Skeletal muscle cell (primary cell): Measurements from ENCODE around the gene UFSP1.
"Not testable (repeated sequence)": the region's sequence is repeated elsewhere in the genome, so short reads cannot be mapped to it uniquely, and the experiment has no call there.

ENCODE experiments used
- DNase-seq: peaks from one replicate; pipeline ENCODE4 v3.0.0-alpha.2; 2010; ENCODE audit warnings: low read depth
- H3K4me3 ChIP-seq: 2 replicates; pipeline ENCODE4 v1.5.1; 2011; ENCODE audit warnings: low read depth, mild to moderate bottlenecking, control low read depth, low read length, moderate library complexity

UFSP1 gene

DNA sequence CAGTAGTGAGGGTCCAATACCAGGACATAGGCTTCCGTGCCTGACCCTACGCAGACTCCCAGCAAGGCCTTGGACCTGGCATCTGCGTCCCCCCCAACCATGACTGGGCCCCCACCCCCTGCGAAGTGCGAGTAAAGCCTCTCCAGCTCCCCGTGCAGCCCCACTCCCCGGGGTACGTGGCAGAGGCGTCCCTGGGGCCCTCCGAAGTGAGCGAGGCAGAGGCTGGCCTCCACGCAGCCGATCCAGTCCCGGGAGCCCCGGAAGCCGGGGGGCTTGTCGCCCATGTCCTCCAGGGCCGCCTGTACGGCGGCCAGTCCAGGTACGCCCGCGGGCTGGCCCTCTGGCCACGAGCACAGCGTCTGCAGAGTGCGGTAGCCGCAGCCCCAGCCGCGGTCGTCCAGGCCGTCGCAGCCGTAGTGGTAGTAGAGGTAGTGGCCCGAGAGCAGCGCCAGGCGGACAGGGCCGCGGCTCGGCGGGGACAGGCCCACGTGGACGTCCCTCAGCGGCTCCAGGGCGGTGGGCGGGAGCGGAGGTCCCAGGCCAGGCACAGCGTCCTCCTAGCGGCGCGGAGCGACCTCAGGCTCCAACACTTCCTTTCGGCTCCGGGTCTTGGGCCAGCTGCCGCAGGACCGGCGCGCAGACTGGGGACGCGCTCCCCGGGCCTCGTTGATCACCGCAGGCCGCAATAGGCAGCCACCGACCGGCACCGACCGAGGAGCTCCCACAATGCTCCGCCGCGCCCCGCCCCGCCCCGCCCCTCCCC is at the start of gene UFSP1:
TSS of gene UFSP1 (minus strand) at position 728 of the 763 bp plus-strand sequence. CDS start at position 284, 444 bp downstream.
- DNase-seq: no peak

DNA sequence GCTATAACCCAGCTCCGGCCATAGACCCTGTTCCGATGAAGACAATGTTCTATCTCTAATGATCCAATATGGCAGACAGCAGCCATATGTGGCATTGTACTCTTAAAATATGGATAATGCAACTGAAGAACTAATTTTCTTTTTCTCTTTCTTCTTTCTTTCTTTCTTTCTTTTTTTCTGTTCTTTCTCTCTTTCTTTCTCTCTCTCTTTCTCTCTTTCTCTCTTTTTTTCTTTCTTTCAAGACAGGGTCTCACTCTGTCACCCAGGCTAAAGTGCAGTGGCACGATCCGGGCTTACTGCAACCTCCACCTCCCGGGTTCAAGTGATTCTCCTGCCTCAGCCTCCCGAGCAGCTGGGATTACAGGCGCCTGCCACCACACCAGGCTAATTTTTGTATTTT is 46.7 kb upstream of the UFSP1 start:
- H3K4me3 ChIP-seq, DNase-seq: not testable (repeated sequence)

More for the DNA sequence above, at the start of gene UFSP1:
- H3K4me3 ChIP-seq: peak within 1 kb of the TSS; percentile 67

DNA sequence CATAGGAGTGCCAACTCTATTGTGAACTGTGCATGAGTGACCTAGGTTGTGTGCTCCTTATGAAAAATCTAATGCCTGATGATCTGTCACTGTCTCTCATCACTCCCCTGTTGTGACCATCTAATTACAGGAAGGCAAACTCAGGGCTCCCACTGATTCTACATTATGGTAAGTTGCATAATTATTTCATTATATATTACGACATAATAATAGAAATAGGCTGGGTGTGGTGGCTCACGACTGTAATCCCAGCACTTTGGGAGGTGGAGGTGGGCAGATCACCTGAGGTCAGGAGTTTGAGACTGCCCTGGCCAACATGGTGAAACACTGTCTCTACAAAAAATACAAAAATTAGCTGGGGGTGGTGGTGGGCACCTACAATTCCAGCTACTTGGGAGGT is 45.9 kb upstream of the UFSP1 start:
- not testable (repeated sequence) for H3K4me3 ChIP-seq, DNase-seq

DNA sequence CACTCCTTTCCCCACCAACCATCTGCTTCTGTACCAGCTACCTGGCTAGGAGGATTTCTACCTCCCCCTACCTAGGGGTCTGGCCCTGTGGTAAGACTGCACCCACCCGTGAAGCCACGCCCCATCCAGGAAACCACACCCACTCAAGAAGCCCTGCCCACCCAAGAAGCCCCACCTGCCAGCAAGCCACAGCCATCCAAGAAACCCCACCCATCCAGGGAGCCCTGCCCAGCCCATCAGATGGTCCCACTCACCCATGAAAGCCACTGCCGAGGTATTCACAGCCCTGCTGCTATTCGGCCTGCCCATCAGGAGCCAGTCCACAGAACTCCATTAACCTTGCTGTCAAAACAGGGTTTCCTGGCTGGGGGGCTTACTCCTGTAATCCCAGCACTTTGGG is 44.2 kb upstream of the UFSP1 start:
- H3K4me3 ChIP-seq: no peak overlapping the region
- DNase-seq: no peak

DNA sequence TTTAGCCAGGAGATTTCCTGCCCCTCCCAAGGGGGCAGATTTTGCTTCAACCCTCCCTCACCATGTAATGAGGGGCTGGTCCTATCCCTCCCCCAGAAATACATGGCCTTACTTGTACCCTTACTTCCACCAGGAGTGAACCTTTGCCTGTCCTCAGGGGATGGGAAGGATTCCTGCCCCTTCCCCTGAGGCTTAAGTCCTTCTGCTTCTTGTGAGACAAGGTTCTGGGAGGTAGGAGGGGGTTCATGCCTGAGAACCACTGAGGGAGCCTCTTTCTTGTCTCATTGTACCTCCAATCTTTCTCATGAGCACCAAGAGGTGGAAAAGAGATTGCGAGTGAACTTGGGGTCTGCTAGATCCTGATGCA is 40.3 kb upstream of the UFSP1 start:
- DNase-seq: no peak
- H3K4me3 ChIP-seq: no peak overlapping the region

DNA sequence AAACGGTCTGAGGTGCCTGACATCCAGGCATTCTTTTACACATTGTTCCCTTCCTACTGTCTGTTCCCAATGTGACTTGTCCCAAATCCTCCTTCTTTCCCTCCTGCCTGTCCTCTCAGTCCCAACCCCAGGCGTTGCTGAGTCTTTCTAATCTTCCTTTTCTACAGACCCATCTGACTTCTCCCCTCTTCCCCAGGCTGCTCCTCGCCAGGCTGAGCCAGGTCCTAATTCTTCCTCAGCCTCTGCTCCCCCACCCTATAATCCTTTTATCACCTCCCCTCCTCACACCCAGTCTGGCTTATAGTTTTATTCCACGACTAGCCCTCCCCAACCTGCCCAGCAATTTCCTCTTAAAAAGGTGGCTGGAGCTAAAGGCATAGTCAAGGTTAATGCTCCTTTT is 34.1 kb upstream of the UFSP1 start:
- H3K4me3 ChIP-seq, DNase-seq: not testable (repeated sequence)

DNA sequence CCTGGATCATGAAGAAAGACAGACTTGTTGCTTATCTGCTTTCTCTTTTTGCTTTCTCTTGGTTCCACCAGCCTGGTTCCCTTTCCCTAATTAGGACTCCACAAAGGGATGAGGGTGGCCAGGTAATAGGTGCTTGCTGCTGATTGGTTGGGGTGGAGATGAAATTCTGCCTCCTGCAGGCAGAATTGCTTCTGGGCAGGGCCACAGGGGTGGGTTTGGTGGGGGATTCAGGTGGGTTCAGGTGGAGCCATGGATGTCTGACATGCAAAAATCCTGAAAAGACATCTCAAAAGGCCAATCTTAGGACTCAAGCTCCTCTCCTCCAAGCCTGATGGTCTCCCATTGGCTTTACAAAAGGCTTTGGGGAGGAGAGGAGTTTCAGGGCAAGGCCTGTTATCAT is 31.5 kb upstream of the UFSP1 start:
- no peak for DNase-seq
- no peak overlapping the region for H3K4me3 ChIP-seq

DNA sequence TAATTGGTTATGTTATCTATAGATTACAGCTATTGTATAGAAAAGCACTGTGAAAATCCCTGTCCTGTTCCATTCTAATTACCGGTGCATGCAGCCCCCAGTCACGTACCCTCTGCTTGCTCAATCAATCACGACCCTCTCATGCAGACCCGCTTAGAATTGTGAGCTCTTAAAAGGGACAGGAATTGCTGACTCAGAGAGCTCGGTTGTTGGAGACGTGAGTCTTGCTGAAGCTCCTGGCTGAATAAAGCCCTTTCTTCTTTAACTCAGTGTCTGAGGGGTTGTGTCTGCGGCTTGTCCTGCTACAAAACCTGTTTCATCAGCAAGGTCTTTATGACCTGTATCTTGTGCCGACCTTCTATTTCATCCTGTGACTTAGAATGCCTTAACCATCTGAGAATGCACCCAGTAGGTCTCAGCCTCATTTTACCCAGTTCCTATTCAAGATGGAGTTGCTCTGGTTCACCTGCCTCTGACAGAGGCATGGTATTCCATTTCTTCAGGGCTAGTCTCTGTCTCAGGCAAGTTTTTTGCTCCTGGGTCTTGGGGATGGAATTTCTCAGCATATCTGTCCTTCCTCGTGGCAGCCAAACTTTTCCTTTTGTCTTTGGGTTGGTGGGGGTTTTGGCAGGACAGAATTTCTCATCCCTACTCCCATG is 30.4 kb upstream of the UFSP1 start:
- not testable (repeated sequence) for H3K4me3 ChIP-seq, DNase-seq

DNA sequence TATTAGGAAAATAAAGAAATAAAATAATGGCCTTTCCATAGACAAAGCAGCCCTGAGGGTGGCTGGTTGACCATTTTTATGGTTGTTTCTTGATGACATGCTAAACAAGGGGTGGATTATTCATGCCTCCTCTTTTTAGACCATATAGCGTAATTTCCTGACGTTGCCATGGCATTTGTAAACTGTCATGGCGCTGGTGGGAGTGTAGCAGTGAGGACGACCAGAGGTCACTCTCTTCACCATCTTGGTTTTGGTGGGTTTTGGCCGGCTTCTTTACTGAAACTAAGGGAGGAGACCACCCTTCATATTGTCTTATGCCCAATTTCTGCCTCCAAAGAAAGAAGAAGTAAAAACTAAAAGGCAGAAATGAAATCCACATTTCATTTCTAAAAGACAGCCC is 29.8 kb upstream of the UFSP1 start:
- H3K4me3 ChIP-seq, DNase-seq: not testable (repeated sequence)

DNA sequence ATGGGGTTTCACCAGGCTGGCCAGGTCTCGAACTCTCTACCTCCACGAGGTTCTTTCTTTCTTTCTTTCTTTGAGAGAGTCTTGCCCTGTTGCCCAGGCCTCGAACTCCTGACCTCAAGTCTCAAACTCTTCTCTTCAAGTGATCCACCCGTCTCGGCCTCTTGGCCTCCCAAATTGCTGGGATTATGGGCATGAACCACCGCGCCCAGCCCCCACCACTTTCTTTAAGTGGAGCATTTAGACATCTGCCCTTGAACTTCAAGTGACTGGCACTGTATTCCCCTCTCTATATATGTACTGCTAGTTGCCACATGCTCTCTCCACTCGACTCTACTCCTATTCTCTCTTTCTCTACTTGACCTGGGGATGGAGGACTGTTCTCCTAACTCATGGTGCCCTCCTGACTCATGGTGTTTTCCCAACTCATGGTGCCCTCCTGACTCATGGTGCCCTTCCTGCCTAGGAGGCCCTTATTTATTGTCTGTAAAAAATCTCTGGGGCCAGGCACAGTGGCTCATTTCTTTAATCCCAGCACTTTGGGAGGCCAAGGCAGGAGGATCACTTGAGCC is 25.4 kb upstream of the UFSP1 start:
- DNase-seq: no peak
- H3K4me3 ChIP-seq: no peak overlapping the region

DNA sequence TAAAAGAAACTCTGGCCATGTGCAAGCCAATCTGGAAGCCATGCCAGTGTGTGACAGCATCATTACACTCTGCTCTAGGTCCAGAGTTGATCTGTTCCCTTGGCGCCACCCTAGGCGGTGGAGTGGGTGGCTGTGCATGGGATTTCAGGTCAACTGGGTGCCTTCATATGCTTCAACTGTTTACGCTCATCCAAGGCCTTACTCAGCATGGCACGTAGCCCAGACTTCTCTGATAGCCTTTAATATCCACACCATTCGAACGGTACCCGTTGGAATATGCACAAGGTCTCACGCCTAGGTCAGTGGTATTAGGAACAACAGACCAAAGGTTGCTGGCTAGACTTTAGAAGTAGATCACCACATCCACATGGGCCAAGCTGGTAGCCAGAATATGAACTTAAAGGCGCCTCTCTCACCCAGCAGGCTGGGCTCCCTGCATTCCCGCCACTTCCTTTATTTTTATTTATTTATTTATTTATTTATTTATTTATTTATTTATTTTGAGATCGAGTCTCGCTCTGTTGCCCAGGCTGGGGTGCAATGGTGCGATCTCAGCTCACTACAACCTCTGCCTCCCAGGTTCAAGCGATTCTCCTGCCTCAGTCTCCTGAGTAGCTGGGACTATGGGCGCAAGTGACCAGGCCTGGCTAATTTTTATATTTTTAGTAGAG is 24.8 kb upstream of the UFSP1 start:
- DNase-seq: no peak
- H3K4me3 ChIP-seq: no peak overlapping the region

DNA sequence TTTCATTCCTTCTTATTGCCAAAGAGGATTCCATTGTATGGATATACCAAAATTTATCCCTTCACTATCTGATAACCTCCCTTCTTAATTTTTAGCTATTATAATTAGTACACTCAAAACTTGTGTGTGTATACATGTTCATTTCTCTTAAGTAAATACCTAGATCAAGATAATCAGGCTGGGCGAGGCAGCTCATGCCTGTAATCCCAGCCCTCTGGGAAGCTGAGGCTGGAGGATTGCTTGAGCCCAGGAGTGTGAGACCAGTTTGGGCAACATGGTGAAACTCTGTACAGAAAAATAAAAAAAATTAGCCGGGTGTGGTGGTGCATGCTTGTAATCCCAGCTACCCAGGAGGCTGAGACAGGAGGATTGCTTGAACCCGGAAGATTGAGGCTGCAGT is 22.0 kb upstream of the UFSP1 start:
- DNase-seq: no peak

DNA sequence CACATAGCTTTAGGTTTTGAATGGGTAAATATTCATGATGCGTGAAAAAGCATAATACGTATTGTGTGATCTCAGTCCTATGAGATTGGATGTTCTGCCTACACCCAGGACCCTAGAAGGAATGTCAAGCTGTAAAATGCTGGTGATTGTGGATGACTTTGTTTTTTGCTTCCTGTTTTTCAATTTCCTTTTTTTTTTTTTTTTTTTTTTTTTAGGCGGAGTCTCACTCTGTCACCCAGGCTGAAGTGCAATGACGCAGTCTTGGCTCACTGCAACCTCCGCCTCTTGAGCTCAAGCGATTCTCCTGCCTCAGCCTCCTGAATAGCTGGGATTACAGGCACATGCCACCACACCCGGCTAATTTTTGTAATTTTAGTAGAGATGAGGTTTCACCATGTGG is 20.9 kb upstream of the UFSP1 start:
- DNase-seq, H3K4me3 ChIP-seq: not testable (repeated sequence)

More for the DNA sequence above, 22.0 kb upstream of the UFSP1 start:
- H3K4me3 ChIP-seq: no peak overlapping the region

DNA sequence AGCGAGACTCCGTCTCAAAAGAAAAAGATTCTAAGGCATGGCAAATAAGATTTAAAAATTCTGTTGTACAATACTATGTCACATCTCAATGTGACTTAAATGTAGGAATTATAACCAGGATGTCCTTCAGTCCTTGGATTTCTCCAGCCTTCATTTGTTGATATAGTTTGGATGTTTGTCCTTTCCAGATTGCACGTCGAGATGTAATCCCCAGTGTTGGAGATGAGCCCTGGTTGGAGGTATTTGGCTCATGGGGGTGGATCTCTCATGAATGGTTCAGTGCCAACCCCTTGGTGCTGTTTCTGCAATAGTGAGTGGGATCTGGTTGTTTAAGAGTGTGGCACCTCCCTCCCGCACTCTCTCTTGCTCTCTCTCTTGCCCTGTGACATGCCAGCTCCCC is 19.0 kb upstream of the UFSP1 start:
- no peak for DNase-seq
- H3K4me3 ChIP-seq: no peak overlapping the region

DNA sequence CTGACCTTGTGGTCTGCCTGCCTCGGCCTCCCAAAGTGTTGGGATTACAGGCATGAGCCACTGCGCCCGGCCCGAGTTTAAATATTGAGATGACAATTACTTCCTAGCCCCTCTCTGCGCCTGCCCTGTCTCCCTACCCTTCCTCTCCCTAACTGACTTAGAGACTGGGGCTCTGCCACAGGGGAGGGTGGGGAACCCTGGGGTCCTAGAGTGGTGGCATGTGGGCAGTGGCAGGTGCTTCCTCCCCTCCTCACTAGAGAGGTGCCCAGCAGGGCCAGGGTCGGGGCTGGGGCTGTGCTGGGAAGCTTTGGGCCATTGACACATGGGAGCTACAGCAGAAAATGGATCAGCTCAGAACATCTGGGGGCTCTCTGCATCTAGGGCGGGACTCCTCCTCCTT is 13.1 kb upstream of the UFSP1 start:
- no peak overlapping the region for H3K4me3 ChIP-seq
- DNase-seq: no peak

DNA sequence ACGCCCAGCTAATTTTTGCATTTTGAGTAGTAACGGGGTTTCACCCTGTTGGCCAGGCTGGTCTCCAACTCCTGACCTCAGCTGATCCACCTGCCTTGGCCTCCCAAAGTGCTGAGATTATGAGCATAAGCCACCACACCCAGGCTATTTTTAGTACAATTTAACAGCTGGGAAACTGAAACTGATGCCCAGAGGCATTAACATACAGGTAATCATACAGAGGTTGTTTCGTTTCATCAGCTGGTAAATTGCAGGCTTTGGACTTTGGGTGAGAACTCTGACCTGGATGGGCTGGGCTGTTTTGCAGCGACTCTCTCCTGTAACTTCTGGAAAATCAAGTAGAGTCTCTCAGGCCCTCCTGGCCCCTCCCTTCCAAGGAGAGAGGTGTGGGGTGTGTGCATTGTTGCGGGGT is 12.4 kb upstream of the UFSP1 start:
- no peak for DNase-seq
- no peak overlapping the region for H3K4me3 ChIP-seq

DNA sequence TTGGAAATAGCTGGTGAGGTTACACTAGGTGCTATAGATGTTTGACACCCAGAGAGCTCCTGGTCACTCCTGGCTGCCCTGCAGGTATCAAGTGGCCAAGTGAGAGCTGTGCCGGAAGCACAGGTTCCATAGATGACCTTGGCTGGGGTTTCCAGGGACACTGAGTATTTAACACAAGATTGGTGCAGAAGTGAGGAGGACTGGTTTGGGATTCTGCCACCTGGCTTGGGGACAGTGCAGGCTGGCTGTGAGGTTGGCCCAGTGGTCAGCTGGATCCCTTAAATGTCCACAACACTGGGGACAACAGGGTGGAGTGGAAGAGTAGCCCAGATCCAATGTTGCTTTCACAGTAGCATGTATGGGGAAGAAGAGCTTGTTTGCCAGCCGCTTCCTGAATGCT is 11.5 kb upstream of the UFSP1 start:
- no peak overlapping the region for H3K4me3 ChIP-seq
- no peak for DNase-seq

DNA sequence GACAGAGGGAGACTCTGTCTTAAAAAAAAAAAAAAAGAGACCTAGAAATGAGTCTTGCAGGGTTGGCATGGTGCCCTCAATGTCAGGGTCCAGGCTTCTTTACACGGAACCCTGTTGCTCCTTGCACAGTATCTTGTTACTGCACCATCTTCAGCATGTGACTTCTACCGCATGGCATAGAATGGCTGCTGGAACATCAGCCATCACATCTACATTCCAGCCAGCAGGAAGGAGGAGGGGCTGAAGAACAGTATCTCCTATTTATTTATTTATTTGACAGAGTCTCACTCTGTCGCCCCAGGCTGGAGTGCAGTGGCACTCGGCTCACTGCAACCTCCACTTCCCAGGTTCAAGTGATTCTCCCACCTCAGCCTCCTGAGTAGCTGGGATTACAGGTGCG is 9.9 kb upstream of the UFSP1 start:
- no peak overlapping the region for H3K4me3 ChIP-seq
- no peak for DNase-seq

DNA sequence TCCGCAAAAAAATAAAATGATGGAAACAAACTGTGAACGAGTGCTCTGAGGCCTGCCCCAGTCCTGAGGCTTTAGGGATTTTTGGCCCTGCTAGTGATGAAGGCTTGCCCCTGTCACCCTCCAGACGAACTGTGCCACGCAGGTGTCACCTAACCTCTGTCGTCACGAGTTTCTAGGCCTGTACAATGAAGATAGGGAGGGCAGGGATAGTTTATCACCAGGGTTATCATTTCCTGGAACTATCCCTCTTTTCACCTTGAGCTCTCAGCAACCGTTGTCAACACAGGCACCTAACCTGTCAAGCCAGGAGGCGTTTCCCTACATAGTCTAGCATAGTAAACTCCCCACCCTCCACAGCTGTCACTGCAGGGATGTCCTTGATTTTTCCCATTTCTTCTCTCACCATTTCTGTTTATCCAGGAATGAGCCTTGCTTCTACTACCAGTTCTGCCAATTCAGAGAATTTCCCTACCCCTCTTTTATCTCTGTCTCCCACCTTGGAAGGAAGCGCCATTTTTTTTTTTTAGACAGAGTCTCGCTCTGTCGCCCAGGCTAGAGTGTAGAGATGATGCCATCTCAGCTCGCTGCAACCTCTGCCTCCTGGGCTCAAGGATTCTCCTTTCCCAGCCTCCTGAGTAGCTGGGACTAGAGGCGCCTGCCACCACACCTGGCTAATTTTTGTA is 8.4 kb upstream of the UFSP1 start:
- DNase-seq: no peak
- H3K4me3 ChIP-seq: no peak overlapping the region
